ENCODE results near the gene PARD6G. TPM values are rescaled to one million over a fixed set of nuclear protein-coding genes. Genes with fewer than 3 reads are reported as not detected.
A peak's percentile ranks its signal among the peaks of the same experiment; 100 is the strongest.
"Not testable (repeated sequence)": the region's sequence is repeated elsewhere in the genome, so short reads cannot be mapped to it uniquely, and the experiment has no call there.

PARD6G gene
- total and polyA plus RNA-seq, 2 experiments from 2014 or later: 6.9 to 18.5 TPM

DNA sequence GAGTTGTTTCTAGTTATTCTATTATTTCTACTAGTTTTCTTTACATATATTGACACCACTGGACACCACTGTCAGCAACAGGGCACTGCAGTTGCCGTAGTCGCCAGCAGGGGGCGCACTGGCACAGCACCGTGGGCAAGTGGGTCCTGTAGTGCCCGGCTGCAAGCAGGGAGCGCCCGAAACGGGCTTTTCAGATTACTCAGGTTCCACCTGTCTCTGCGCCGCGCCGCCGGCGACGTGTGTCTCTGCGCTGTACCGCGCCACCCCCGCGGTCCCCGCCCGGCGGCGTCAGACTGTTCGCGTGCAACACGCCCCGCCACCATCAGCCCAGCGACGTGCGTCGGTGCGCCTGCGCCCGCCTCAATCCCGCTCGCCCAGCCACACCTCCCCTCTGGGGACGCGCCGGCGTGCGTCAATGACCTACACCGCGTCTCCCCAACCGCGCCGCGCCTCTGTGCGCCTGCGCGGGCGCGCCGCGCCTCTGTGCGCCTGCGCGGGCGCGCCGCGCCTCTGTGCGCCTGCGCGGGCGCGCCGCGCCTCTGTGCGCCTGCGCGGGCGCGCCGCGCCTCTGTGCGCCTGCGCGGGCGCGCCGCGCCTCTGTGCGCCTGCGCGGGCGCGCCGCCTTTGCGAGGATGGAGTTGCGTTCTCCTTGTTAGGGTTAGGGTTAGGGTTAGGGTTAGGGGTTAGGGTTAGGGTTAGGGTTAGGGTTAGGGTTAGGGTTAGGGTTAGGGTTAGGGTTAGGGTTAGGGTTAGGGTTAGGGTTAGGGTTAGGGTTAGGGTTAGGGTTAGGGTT lies 15.1 kb upstream of the PARD6G start:
- H3K4me3 ChIP-seq; ATAC-seq; H3K4me1 Mint-ChIP-seq; H3K27me3 ChIP-seq (ENCODE audit: insufficient read depth); H3K9me2 ChIP-seq (ENCODE audit: insufficient read depth); H3K27ac Mint-ChIP-seq; H3K79me2 ChIP-seq (replicated peaks; ENCODE audit: insufficient read depth); H4K20me1 ChIP-seq (replicated peaks; ENCODE audit: insufficient read depth); H3K27me3 Mint-ChIP-seq (ENCODE audit: insufficient read depth, low read depth, poor library complexity); H3F3A ChIP-seq (replicated peaks; ENCODE audit: low read depth); H3K36me3 ChIP-seq (ENCODE audit: insufficient read depth); H2AFZ ChIP-seq; H3K27ac ChIP-seq (ENCODE audit: low read depth); DNase-seq (ENCODE audit: low spot score); H3K36me3 Mint-ChIP-seq (ENCODE audit: low read depth); H3K4me2 ChIP-seq; H3K4me1 ChIP-seq (ENCODE audit: insufficient read depth): not testable (repeated sequence)
- Mint-ChIP-seq H3K9me3 (peaks cover 32% of the 10 kb centered on the region), H3K4me3 (peak overlapping the region; percentile 39; the same call in 2 of the 3 replicates)
- TF ChIP-seq, protein P1, sequence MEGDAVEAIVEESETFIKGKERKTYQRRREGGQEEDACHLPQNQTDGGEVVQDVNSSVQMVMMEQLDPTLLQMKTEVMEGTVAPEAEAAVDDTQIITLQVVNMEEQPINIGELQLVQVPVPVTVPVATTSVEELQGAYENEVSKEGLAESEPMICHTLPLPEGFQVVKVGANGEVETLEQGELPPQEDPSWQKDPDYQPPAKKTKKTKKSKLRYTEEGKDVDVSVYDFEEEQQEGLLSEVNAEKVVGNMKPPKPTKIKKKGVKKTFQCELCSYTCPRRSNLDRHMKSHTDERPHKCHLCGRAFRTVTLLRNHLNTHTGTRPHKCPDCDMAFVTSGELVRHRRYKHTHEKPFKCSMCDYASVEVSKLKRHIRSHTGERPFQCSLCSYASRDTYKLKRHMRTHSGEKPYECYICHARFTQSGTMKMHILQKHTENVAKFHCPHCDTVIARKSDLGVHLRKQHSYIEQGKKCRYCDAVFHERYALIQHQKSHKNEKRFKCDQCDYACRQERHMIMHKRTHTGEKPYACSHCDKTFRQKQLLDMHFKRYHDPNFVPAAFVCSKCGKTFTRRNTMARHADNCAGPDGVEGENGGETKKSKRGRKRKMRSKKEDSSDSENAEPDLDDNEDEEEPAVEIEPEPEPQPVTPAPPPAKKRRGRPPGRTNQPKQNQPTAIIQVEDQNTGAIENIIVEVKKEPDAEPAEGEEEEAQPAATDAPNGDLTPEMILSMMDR (conservative IDR thresholded peaks at IDR 0.05; ENCODE audit: low read depth in 2 of 2): peak; percentile 57 to 67

DNA sequence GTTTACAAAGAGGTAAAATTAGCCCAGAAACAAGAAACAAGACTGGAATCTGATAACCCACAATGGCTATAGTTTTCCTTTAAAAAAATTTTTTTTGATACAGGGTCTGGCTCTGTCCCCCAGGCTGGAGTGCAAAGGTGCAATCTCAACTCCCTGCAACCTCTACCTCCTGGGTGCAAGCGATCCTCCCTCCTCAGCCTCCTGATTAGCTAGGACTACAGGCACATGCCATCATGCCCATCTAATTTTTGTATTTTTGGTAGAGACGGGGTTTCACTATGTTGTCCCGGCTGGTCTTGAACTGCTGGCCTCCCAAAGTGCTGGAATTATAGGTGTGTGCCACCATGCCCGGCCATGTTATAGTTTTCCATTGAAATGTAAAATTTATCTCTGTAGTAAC lies 12.3 kb upstream of the PARD6G start:
- Mint-ChIP-seq H3K4me1 (no peaks in the 10 kb centered on the region), H3K27me3 (ENCODE audit: insufficient read depth, low read depth, poor library complexity) (peaks cover 5% of the 10 kb centered on the region), H3K36me3 (ENCODE audit: low read depth) (0 out of 3 replicates have a peak, but pooled peaks cover 6% of the 10 kb centered on the region), H3K4me3 (no peak overlapping the region), H3K27ac (no peak overlapping the region), H3K9me3 (peaks cover 58% of the 10 kb centered on the region)
- Histone ChIP-seq H3K27me3 (ENCODE audit: insufficient read depth) (no peaks in the 10 kb centered on the region), H3K79me2 (replicated peaks; ENCODE audit: insufficient read depth) (no peaks in the 10 kb centered on the region), H4K20me1 (replicated peaks; ENCODE audit: insufficient read depth) (no peaks in the 10 kb centered on the region), H3K36me3 (ENCODE audit: insufficient read depth) (no peaks in the 10 kb centered on the region), H3K9me2 (ENCODE audit: insufficient read depth) (no peaks in the 10 kb centered on the region), H3K4me1 (ENCODE audit: insufficient read depth) (no peaks in the 10 kb centered on the region), H3F3A (replicated peaks; ENCODE audit: low read depth) (0 out of 2 replicates have a peak, but pooled peaks cover 5% of the 10 kb centered on the region), H3K4me2 (no peak overlapping the region), H3K4me3 (no peak overlapping the region), H2AFZ (no peak overlapping the region), H3K27ac (ENCODE audit: low read depth) (no peak overlapping the region)
- no peak for DNase-seq (ENCODE audit: low spot score)
- no peak for ATAC-seq
- TF ChIP-seq, protein P2, sequence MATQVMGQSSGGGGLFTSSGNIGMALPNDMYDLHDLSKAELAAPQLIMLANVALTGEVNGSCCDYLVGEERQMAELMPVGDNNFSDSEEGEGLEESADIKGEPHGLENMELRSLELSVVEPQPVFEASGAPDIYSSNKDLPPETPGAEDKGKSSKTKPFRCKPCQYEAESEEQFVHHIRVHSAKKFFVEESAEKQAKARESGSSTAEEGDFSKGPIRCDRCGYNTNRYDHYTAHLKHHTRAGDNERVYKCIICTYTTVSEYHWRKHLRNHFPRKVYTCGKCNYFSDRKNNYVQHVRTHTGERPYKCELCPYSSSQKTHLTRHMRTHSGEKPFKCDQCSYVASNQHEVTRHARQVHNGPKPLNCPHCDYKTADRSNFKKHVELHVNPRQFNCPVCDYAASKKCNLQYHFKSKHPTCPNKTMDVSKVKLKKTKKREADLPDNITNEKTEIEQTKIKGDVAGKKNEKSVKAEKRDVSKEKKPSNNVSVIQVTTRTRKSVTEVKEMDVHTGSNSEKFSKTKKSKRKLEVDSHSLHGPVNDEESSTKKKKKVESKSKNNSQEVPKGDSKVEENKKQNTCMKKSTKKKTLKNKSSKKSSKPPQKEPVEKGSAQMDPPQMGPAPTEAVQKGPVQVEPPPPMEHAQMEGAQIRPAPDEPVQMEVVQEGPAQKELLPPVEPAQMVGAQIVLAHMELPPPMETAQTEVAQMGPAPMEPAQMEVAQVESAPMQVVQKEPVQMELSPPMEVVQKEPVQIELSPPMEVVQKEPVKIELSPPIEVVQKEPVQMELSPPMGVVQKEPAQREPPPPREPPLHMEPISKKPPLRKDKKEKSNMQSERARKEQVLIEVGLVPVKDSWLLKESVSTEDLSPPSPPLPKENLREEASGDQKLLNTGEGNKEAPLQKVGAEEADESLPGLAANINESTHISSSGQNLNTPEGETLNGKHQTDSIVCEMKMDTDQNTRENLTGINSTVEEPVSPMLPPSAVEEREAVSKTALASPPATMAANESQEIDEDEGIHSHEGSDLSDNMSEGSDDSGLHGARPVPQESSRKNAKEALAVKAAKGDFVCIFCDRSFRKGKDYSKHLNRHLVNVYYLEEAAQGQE (IDR thresholded peaks at IDR 0.05; ENCODE audit: unreplicated experiment): no peak

DNA sequence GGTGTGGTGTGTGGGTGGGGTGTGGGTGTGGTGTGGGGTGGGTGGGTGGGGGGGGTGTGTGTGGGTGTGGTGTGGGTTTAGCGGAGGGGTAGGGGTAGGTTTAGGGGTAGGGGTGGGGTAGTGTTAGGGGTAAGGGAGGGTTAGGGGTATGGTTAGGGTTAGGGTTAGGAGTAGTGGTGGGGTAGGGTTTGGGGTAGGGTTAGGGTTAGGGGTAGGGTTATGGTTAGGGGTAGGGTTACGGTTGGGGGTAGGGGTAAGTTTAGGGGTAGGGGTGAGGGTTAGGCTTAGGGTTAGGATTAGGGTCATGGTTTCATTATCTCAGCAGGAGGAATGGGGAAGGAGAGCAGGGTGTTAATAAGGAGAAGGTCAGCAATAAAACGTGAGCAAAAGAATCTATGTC lies 11.3 kb upstream of the PARD6G start:
- H3K27ac ChIP-seq (ENCODE audit: low read depth): no peak overlapping the region
- H3K9me2 ChIP-seq (ENCODE audit: insufficient read depth): no peaks in the 10 kb centered on the region
- no peak for ATAC-seq
- Mint-ChIP-seq H3K27me3 (ENCODE audit: insufficient read depth, low read depth, poor library complexity) (peaks cover 7% of the 10 kb centered on the region), H3K4me3 (no peak overlapping the region), H3K36me3 (ENCODE audit: low read depth) (0 out of 3 replicates have a peak, but pooled peaks cover 6% of the 10 kb centered on the region), H3K4me1 (no peaks in the 10 kb centered on the region), H3K27ac (no peak overlapping the region), H3K9me3 (peaks cover 68% of the 10 kb centered on the region)
- H2AFZ ChIP-seq: no peak overlapping the region
- H3K4me1 ChIP-seq (ENCODE audit: insufficient read depth): no peaks in the 10 kb centered on the region
- no peaks in the 10 kb centered on the region for H3K36me3 ChIP-seq (ENCODE audit: insufficient read depth)
- no peak overlapping the region for H3K4me2 ChIP-seq
- 0 out of 2 replicates have a peak, but pooled peaks cover 5% of the 10 kb centered on the region for H3F3A ChIP-seq (replicated peaks; ENCODE audit: low read depth)
- no peak for DNase-seq (ENCODE audit: low spot score)
- no peak overlapping the region for H3K4me3 ChIP-seq
- no peaks in the 10 kb centered on the region for H4K20me1 ChIP-seq (replicated peaks; ENCODE audit: insufficient read depth)
- H3K27me3 ChIP-seq (ENCODE audit: insufficient read depth): no peaks in the 10 kb centered on the region
- H3K79me2 ChIP-seq (replicated peaks; ENCODE audit: insufficient read depth): no peaks in the 10 kb centered on the region
- no peak for TF ChIP-seq EZH2phosphoT487 (IDR thresholded peaks at IDR 0.05; ENCODE audit: unreplicated experiment)
- no peak for TF ChIP-seq ZNF114 (CRISPR knock-in tag; IDR thresholded peaks at IDR 0.05)
- TF ChIP-seq, protein P2 (IDR thresholded peaks at IDR 0.05; ENCODE audit: unreplicated experiment): no peak
- no peak for TF ChIP-seq EZH2 (IDR thresholded peaks at IDR 0.05; ENCODE audit: low read depth, unreplicated experiment)
- no peak for TF ChIP-seq POLR2AphosphoS5 (IDR thresholded peaks at IDR 0.05; ENCODE audit: low read depth)
- no peak for TF ChIP-seq JUNB (IDR thresholded peaks at IDR 0.05; ENCODE audit: unreplicated experiment)
- TF ChIP-seq, protein P3, sequence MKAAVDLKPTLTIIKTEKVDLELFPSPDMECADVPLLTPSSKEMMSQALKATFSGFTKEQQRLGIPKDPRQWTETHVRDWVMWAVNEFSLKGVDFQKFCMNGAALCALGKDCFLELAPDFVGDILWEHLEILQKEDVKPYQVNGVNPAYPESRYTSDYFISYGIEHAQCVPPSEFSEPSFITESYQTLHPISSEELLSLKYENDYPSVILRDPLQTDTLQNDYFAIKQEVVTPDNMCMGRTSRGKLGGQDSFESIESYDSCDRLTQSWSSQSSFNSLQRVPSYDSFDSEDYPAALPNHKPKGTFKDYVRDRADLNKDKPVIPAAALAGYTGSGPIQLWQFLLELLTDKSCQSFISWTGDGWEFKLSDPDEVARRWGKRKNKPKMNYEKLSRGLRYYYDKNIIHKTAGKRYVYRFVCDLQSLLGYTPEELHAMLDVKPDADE (IDR thresholded peaks at IDR 0.05): no peak
